Loucy (cell line): ENCODE data around the gene BRICD5.

Source experiments
- H2AFZ ChIP-seq: fragments of 200-600 bp; sonication (generic); 2 replicates; pipeline ENCODE4 v1.6.0; 2016; ENCODE audit warnings: antibody characterized with exemption, mild to moderate bottlenecking, low read length, moderate library complexity
- H3F3A ChIP-seq: fragments of 200-600 bp; 2 replicates; pipeline ENCODE4 v1.6.0; 2016; ENCODE audit warnings: antibody characterized with exemption, low read depth, mild to moderate bottlenecking
- H3K27me3 ChIP-seq: fragments of 200-600 bp; sonication (generic); 2 replicates; pipeline ENCODE4 v1.6.1; 2014; ENCODE audit warnings: low read length, mild to moderate bottlenecking; ENCODE audit not compliant: insufficient read depth, poor library complexity, severe bottlenecking
- H3K36me3 ChIP-seq: fragments of 200-600 bp; sonication (generic); 2 replicates; pipeline ENCODE4 v1.6.1; 2016; ENCODE audit warnings: low read length; ENCODE audit not compliant: insufficient read depth
- H3K4me1 ChIP-seq: fragments of 200-600 bp; sonication (generic); 2 replicates; pipeline ENCODE4 v1.5.1; 2014; ENCODE audit warnings: low read length, mild to moderate bottlenecking; ENCODE audit not compliant: insufficient read depth, poor library complexity, severe bottlenecking
- H3K4me2 ChIP-seq: fragments of 200-600 bp; sonication (generic); 2 replicates; pipeline ENCODE4 v1.6.0; 2014; ENCODE audit warnings: antibody characterized with exemption, low read length, low read depth, mild to moderate bottlenecking; ENCODE audit not compliant: poor library complexity, severe bottlenecking
- H3K4me3 ChIP-seq: fragments of 200-600 bp; sonication (generic); 2 replicates; pipeline ENCODE4 v1.5.1; 2014; ENCODE audit warnings: low read length, mild to moderate bottlenecking, mixed read lengths; ENCODE audit not compliant: poor library complexity, severe bottlenecking
- H3K79me2 ChIP-seq: fragments of 200-600 bp; sonication (generic); 2 replicates; pipeline ENCODE4 v1.6.1; 2014; ENCODE audit warnings: low read length; ENCODE audit not compliant: insufficient read depth
- H3K9ac ChIP-seq: fragments of 200-600 bp; sonication (generic); 2 replicates; pipeline ENCODE4 v1.6.0; 2014; ENCODE audit warnings: mild to moderate bottlenecking, low read depth, low read length, moderate library complexity; ENCODE audit not compliant: poor library complexity, severe bottlenecking
- H3K9me2 ChIP-seq: fragments of 200-600 bp; sonication (generic); replicated peaks from 2 replicates; pipeline ENCODE4 v1.6.1; 2016; ENCODE audit warnings: low read depth, low read length, mixed read lengths
- H3K9me3 ChIP-seq: fragments of 200-600 bp; sonication (generic); 2 replicates; pipeline ENCODE4 v1.6.1; 2014; ENCODE audit warnings: mild to moderate bottlenecking, antibody characterized with exemption, low read length, low read depth; ENCODE audit not compliant: insufficient read depth
- H4K20me1 ChIP-seq: fragments of 200-600 bp; sonication (generic); 2 replicates; pipeline ENCODE4 v1.6.0; 2014; ENCODE audit warnings: antibody characterized with exemption, low read length, mild to moderate bottlenecking; ENCODE audit not compliant: insufficient read depth, poor library complexity, severe bottlenecking
- CTCF ChIP-seq: fragments of 200-600 bp; sonication (generic); conservative IDR thresholded peaks from 2 replicates; pipeline ENCODE4 v1.5.1; 2014; ENCODE audit warnings: mild to moderate bottlenecking, antibody characterized with exemption, low read length
- EZH2phosphoT487 ChIP-seq: fragments of 200-600 bp; IDR thresholded peaks from 2 replicates; pipeline ENCODE4 v1.6.1; 2018; ENCODE audit warnings: antibody characterized with exemption, mild to moderate bottlenecking, moderate library complexity, borderline replicate concordance

Gene BRICD5

GRCh38 chr16:2208772-2209171 is 1.9 kb downstream of the BRICD5 start:
- no peaks in the 10 kb centered on the region for H3K9me2 ChIP-seq

DNA sequence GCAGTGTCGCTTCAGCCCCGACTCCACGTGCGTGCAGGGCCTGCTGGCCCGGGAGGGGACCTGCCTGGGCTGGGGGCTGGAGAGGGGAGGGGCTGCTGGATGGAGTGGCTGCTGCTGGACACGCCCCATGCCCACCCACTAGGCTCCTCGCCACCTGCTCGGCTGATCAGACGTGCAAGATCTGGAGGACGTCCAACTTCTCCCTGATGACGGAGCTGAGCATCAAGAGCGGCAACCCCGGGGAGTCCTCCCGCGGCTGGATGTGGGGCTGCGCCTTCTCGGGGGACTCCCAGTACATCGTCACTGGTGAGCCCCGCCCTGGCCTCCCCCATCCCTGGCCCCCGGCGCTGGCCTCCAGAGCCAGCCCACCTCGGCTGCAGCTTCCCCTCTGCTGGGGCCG is 2.4 kb downstream of the BRICD5 start:
- Histone ChIP-seq H3K36me3 (no peaks in the 10 kb centered on the region; the same call in 1 of the 2 replicates), H3K9me3 (no peaks in the 10 kb centered on the region), H3F3A (no peaks in the 10 kb centered on the region), H3K9me2 (no peaks in the 10 kb centered on the region), H3K27me3 (no peaks in the 10 kb centered on the region), H4K20me1 (no peaks in the 10 kb centered on the region), H2AFZ (no peak overlapping the region), H3K4me1 (peaks cover 2% of the 10 kb centered on the region), H3K4me3 (no peak overlapping the region), H3K4me2 (no peak overlapping the region), H3K79me2 (peaks cover 17% of the 10 kb centered on the region), H3K9ac (no peak overlapping the region)
- TF ChIP-seq CTCF: no peak
- no peak for TF ChIP-seq EZH2phosphoT487

More at GRCh38 chr16:2208772-2209171, 1.9 kb downstream of the BRICD5 start:
- H3K27me3 ChIP-seq: no peaks in the 10 kb centered on the region
- peaks cover 22% of the 10 kb centered on the region for H3K79me2 ChIP-seq
- TF ChIP-seq CTCF (no peak), EZH2phosphoT487 (no peak)
- H3K4me3 ChIP-seq: no peak overlapping the region
- H4K20me1 ChIP-seq: no peaks in the 10 kb centered on the region
- H3K4me1 ChIP-seq: peaks cover 5% of the 10 kb centered on the region
- H2AFZ ChIP-seq: no peak overlapping the region
- H3K4me2 ChIP-seq: no peak overlapping the region
- no peaks in the 10 kb centered on the region for H3K9me3 ChIP-seq
- no peaks in the 10 kb centered on the region for H3F3A ChIP-seq
- no peak overlapping the region for H3K9ac ChIP-seq
- H3K36me3 ChIP-seq: no peaks in the 10 kb centered on the region; the same call in 1 of the 2 replicates

DNA sequence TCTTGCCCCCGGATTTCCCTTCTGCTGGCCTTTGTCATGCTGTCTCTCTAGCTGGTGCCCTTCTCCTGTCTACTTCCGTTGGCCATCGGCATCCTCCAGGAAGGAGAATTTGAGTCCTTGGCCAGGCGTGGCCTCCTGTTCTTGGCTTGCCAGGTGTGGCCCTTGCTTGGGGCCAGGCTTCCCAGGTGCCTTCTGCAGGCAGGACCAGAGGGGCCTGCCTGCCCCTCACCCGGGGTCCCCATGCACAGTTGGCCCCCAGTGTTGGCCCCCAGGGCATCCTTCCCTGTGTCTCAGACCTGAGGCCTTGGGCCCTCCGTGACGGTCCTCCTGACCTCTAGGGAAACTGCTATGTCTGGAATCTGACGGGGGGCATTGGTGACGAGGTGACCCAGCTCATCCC is 2.8 kb downstream of the BRICD5 start:
- H3K4me2 ChIP-seq: no peak overlapping the region
- H4K20me1 ChIP-seq: no peaks in the 10 kb centered on the region
- no peaks in the 10 kb centered on the region for H3K4me1 ChIP-seq
- TF ChIP-seq EZH2phosphoT487 (no peak), CTCF (no peak)
- H3K9ac ChIP-seq: no peak overlapping the region
- no peaks in the 10 kb centered on the region for H3F3A ChIP-seq
- H3K9me3 ChIP-seq: no peaks in the 10 kb centered on the region
- no peak overlapping the region for H3K4me3 ChIP-seq
- H2AFZ ChIP-seq: no peak overlapping the region
- H3K27me3 ChIP-seq: no peaks in the 10 kb centered on the region
- H3K9me2 ChIP-seq: no peaks in the 10 kb centered on the region
- H3K36me3 ChIP-seq: no peaks in the 10 kb centered on the region; the same call in 1 of the 2 replicates
- peaks cover 13% of the 10 kb centered on the region; the same call in 1 of the 2 replicates for H3K79me2 ChIP-seq
